ENCODE data around the gene DISP2. TPM values are rescaled to one million over a fixed set of nuclear protein-coding genes. Genes with fewer than 3 reads are reported as not detected.

Gene DISP2
- total RNA-seq, 1 experiment from 2014 or later = 1.3 TPM

DNA sequence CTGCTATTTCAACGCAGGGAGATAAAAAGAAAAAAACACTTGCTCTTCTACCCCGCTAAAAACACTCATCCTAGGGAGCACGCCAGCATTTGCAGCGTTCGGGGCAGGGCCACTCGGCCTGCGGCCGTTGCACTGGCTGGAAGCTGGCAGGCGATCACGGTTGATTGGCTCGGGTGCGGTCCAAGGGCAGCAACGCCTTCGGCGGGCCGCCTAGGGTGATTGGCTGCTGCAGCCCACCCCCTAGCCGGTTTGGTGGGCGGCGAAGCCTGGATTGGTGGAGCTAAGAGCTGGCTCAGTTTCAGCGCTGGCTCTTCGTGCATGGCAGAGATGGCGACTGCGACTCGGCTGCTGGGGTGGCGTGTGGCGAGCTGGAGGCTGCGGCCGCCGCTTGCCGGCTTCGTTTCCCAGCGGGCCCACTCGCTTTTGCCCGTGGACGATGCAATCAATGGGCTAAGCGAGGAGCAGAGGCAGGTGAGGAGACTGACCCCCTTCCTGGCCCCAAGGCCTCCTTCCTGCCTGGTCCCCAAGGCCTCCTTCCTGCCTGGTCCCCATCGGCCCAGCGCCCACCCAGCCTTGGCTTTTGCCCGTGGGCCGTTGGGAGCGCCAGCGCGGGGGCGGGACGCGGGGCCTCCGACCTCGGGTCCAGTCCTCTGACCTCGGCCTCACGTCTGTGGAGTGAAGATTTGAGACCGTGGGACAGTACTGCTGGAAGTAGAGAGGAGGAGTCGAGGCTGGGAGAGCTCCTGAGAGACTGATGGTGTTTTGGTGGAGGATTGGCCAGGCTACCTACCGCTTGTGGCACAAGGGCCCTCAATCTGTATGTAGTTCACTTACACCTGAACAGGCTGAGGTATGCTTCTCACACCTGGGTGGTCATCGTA is 47.7 kb downstream of the DISP2 start, which contains the start of gene IVD:
TSS of gene IVD (plus strand) at position 295 of the 881 bp plus-strand sequence. CDS start at position 328, 33 bp downstream.
- Mint-ChIP-seq H3K9me3 (no peaks in the 10 kb centered on the region), H3K4me3 (peak within 1 kb of the TSS; percentile 85 to 93), H3K27ac (peak within 1 kb of the TSS; percentile 90 to 97 (median 95); a peak in 6 of 7 replicates), H3K4me1 (peaks cover 17 to 22% of the 10 kb centered on the region in 2 experiments), H3K36me3 (ENCODE audit: insufficient read depth in 1 of 3, low read depth in 3 of 3) (peaks cover 22 to 36% (median 30%) of the 10 kb centered on the region in 3 experiments; a peak in 6 of 7 replicates), H3K27me3 (ENCODE audit: low read depth) (no peaks in the 10 kb centered on the region)
- no peak within 1 kb of the TSS for H2BK15ac ChIP-seq (ENCODE audit: low read depth, low read length)
- peaks cover 3% of the 10 kb centered on the region; the same call in 1 of the 2 replicates for H3K79me2 ChIP-seq (ENCODE audit: insufficient read depth, low read length)
- no peak within 1 kb of the TSS for H2BK20ac ChIP-seq (ENCODE audit: low read depth, low read length, poor library complexity, severe bottlenecking)
- peaks cover 6% of the 10 kb centered on the region for H3K23me2 ChIP-seq (ENCODE audit: insufficient read length, low read depth, low read length, poor library complexity, severe bottlenecking)
- H4K8ac ChIP-seq (replicated peaks; ENCODE audit: insufficient read length, low read depth, low read length) = no peak within 1 kb of the TSS
- H2BK5ac ChIP-seq (ENCODE audit: insufficient read length, low read length) = no peak within 1 kb of the TSS
- H3K4me2 ChIP-seq (ENCODE audit: insufficient read depth, insufficient read length, low read length) = peak within 1 kb of the TSS; percentile 66
- H4K20me1 ChIP-seq (ENCODE audit: control insufficient read depth, insufficient read depth, insufficient read length) = no peaks in the 10 kb centered on the region
- peak within 1 kb of the TSS; percentile 70; the same call in 1 of the 2 replicates for H3K14ac ChIP-seq (ENCODE audit: insufficient read depth, low read length)
- no peak within 1 kb of the TSS for H2BK120ac ChIP-seq (ENCODE audit: low read depth, low read length, poor library complexity, severe bottlenecking)
- no CpG with 5 or more reads among the region's 54 CpGs for WGBS (ENCODE audit: extremely low coverage, insufficient read length, low lambda C conversion rate)
- H2AFZ ChIP-seq (ENCODE audit: low read length) = peak within 1 kb of the TSS; percentile 65
- no peak within 1 kb of the TSS for H4K91ac ChIP-seq (ENCODE audit: insufficient read length, low read depth, low read length)
- peak within 1 kb of the TSS; percentile 43 for H3K18ac ChIP-seq (ENCODE audit: insufficient read length, low read depth, low read length)
- H3K4ac ChIP-seq (ENCODE audit: low read depth, low read length) = no peak within 1 kb of the TSS
- H3K23ac ChIP-seq (ENCODE audit: insufficient read length, low read depth, low read length) = no peak within 1 kb of the TSS
- H3K27me3 ChIP-seq (ENCODE audit: insufficient read depth, low read length) = no peaks in the 10 kb centered on the region
- peak; percentile 97 for DNase-seq
- no peak within 1 kb of the TSS for H2AK5ac ChIP-seq (ENCODE audit: insufficient read length, low read length)
- H4K5ac ChIP-seq (ENCODE audit: insufficient read length, low read depth, low read length) = no peak within 1 kb of the TSS
- peak within 1 kb of the TSS; percentile 79 for H3K9ac ChIP-seq (ENCODE audit: extremely low read depth, insufficient read length, low read length)
- H3K27ac ChIP-seq (ENCODE audit: insufficient read length, low read depth, low read length) = no peak within 1 kb of the TSS
- no peak within 1 kb of the TSS for H3K56ac ChIP-seq (ENCODE audit: insufficient read length, low read depth, low read length)
- no peak within 1 kb of the TSS for H3T11ph ChIP-seq (ENCODE audit: low read length)
- no peak within 1 kb of the TSS for H2BK12ac ChIP-seq (ENCODE audit: insufficient read length, low read depth, low read length)
- TF ChIP-seq, protein P1, sequence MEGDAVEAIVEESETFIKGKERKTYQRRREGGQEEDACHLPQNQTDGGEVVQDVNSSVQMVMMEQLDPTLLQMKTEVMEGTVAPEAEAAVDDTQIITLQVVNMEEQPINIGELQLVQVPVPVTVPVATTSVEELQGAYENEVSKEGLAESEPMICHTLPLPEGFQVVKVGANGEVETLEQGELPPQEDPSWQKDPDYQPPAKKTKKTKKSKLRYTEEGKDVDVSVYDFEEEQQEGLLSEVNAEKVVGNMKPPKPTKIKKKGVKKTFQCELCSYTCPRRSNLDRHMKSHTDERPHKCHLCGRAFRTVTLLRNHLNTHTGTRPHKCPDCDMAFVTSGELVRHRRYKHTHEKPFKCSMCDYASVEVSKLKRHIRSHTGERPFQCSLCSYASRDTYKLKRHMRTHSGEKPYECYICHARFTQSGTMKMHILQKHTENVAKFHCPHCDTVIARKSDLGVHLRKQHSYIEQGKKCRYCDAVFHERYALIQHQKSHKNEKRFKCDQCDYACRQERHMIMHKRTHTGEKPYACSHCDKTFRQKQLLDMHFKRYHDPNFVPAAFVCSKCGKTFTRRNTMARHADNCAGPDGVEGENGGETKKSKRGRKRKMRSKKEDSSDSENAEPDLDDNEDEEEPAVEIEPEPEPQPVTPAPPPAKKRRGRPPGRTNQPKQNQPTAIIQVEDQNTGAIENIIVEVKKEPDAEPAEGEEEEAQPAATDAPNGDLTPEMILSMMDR (conservative IDR thresholded peaks at IDR 0.05) = no peak
- H3K4me1 ChIP-seq (ENCODE audit: insufficient read depth, low read length) = no peaks in the 10 kb centered on the region; the same call in 1 of the 2 replicates
- peaks cover 7% of the 10 kb centered on the region for H3K79me1 ChIP-seq (ENCODE audit: insufficient read depth, low read depth, low read length, poor library complexity, severe bottlenecking)
- H3K9me3 ChIP-seq (ENCODE audit: control insufficient read depth, low read depth, low read length) = no peaks in the 10 kb centered on the region
